ENCODE data around the gene PDGFD.

The PDGFD gene

DNA sequence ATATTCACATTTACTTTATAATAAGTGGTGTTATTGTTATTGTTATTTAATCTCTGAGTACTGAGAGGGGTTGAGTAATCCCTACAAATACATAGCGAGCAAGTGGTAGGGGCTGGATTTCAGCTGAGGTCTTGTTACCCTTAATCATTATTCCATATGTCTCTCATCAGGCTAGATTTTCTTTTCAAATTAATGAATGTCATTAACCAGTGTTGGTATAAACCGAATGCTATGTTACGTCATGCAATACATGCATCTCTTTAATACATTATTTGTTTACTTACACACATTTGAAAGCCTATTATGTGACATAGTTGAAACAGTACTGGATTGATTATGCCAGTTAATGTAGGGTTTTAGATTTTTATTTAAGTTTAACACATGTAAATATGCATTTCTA is 18.9 kb downstream of the PDGFD start:
- DNase-seq (ENCODE audit: low spot score) = no peak

DNA sequence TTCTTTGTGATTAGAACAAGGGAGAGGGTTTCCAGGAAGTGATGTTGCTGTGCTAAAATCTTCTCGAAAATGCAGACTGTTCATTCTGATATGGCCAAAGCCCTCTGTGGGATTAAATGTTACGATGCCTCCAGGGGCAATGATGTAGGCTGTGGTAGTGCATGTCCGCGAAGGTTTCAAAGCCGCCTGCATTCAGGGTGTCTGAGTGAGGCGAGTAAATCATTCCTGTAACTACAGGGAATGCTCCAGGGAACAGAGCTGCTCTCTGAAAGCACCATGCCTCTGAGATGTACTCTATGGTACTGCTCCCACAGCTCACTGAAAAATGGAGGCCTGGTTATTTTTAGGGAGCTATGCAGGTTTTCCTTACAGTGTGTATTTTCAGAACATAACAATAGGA is 21.2 kb downstream of the PDGFD start:
- DNase-seq (ENCODE audit: low spot score) = no peak

DNA sequence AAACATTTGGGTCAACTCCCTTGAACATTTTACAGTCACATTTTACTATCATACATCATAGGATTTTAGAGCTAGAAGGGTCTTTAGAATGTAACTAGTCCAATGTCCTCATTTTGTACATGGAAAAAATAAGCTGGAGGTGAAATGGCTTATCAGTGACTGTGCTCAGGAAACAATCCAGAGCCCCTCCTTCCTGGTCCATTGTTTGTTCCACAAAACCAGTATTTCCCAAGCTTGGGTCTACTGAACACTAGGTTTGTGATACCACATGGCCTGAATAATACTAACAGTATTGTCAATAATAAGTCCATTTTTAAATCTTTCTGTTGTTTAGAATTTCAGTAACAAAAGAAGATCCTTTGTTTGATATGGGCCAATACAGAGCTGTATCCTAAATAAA is 27.1 kb downstream of the PDGFD start:
- no peak for DNase-seq (ENCODE audit: low spot score)

DNA sequence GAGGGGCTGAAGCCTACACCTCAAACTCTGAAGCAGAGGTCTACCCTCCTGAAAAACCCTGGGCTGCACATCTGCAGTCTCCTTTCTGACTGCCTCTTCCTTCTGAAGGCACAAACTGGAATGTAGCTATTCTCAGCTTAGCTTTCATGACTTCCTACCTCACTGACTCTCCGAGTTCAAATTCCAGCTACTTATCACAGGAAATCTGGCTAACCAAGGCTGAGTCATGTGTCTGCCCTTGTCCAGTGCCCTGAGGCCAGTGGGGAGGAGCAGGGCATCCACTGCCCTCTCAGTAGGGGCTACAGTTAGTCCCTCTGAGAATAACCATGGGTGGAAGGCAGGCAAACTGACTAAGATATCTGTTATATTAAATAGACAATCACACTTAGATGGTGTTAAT is 29.2 kb downstream of the PDGFD start:
- no peak for DNase-seq (ENCODE audit: low spot score)

DNA sequence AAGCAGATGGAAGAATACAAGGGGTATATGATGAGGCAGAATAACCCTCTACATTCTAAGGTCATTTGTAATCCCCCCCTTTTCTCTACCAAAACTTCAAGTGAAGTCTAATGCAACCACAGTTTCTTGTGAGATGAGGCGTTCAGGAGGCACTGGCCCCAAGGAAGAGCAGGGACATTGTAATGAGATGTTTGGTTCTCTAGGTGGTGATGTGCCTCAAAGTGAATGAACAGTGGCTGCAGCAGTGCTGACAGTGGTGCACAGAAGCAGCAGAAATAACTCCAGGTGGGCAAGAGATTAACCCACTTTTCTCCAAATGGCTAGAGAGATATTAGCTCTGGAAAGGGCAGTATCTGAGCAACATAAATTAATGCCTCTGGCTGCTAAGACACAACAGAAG is 33.8 kb downstream of the PDGFD start:
- no peak for DNase-seq (ENCODE audit: low spot score)

DNA sequence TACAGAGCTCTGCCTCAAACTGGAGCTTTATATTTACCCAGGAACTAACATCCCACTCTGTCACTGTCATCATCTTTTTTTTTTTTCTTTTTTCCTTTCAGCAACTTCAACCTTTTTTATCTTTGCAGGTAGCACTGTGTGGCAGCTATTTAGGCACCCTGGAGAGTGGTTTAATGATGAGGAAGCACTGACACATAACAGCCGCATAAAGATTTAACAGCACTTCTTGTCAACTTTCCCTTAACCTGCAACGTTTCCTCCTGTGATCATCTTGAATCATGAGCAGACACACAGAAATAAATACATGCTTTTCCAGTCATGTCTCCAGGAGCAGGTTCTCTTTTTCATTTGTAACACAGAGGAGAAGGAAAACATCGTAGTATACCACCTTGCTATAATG is 34.8 kb downstream of the PDGFD start:
- no peak for DNase-seq (ENCODE audit: low spot score)

DNA sequence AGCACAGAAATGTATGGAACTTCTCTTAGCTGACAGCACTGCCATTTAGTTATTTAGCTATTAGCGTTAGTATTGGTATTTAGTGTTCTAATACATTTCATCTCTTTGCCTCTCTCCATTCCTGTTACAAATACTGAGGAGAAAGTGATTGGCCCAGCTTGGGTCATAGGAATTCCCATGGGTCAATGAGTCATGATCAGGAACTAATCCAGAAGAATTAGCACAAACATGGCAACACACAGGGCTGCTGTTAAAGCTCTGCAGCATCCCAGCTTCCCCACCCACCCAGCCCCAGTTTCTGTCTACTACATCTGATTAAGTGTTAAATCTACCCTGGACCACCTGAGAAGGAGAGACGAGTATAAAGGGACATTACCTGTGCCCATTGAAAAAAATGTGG is 36.1 kb downstream of the PDGFD start:
- no peak for DNase-seq (ENCODE audit: low spot score)

DNA sequence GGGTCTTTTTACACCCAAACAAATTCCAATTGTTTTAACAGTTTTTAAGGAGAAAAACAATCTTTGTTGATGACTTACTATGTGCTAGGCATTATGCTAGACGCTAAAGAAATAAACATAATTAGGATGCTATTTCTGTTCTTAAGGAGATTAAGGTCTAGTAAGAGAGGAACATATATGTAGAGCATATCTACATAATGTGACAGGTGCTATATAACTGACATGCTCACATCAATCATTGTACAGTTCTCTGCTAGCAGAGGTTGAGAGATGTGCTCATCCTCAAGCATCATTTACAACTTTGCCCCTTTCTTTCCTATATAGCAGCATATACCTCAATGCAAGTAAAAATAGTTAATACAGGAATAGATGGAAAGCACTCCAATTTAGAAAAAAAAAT is 37.5 kb downstream of the PDGFD start:
- DNase-seq (ENCODE audit: low spot score) = no peak

DNA sequence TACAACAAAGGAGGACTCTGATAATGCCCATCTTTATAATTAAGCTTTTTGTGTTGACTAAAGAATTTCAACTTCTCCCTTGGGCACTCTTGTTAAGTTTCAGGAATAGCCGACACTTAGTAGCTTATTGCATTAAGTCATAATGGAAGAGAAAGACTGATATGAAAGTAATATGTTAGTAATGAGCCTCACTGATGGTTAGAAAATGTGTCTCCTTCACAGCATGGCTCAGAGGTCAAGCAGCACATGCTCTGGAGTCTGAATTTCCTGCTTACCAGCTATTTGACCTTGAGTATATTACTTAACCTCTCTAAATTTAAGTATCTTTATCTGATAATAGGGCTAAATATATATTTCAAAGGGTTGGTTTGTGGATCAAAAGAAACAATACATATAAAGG is 39.0 kb downstream of the PDGFD start:
- no peak for DNase-seq (ENCODE audit: low spot score)

DNA sequence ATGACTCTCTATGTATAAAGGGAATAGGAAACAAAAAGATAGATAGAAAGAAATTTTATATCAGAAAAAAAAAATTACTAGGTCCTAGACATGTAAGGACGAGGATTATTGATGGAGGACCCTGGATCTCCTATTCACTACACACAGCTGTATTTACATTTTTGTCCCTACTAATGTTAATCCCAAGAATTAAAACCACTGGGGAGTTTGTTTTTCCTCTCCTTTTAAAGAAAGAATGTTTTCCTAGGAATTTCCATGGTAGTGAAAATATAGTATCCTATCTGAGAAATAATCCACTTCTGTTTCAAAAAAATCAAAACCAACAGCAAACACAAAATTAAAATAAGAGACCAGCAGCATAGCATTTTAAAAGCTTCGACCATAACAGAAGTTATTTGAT is 41.1 kb downstream of the PDGFD start:
- DNase-seq (ENCODE audit: low spot score) = no peak

DNA sequence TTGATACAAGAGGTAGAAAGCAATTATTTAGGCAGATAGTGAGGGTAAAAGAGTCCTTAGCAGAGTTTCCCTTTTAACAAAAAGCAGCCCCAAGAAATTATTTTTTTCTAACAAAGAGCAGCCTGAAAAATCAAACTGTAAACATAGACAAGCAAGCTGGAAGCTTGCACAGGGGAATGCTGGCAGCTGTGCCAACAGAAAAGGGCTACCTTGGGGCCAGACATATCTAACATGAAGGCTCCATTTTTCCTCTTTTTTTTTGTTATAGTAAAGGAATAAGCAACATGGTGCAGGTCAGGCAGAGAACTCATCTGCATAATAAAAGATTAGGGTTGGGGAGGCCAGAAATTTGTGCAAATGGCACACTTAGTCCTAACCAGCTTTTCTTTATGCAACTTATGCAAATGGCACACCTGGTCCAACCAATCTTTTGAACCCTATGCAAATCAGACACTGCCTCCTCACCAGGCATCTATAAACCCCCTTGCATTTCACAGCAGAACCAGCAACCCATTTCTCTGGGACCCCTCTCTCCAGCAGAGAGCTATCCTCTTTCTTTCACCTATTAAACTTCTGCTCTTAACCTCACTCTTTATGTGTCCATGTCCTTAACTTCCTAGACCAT is 41.8 kb downstream of the PDGFD start:
- DNase-seq (ENCODE audit: low spot score) = no peak

DNA sequence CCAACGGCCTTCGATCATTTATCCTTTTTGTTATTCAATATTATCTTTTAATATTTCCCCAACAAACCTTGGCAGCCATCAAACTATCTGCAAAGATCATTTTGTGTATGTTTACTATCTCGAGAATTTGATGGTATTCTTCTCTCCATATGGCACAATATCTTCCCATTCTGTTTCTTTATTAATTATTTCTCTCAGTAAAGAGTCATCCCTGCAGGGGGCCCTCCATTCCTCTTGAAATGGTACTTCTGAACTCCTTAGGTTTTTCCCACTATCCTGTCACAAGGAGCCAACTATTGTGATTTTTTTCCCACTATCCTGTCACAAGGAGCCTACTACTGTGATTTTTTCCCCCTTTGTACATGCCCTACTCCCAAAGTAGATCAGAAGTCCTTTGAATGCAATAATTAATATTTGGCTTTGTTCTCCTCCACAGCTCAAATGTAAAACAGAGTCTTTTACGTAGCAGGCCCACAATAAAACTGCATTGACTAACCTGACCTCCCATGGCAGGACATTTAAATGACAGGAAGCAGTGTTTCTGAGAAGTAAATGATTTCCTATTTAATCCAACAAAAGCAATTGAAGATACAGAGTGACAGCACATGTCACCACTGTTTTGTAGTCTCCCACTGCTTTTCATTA is 43.3 kb downstream of the PDGFD start:
- no peak for DNase-seq (ENCODE audit: low spot score)

DNA sequence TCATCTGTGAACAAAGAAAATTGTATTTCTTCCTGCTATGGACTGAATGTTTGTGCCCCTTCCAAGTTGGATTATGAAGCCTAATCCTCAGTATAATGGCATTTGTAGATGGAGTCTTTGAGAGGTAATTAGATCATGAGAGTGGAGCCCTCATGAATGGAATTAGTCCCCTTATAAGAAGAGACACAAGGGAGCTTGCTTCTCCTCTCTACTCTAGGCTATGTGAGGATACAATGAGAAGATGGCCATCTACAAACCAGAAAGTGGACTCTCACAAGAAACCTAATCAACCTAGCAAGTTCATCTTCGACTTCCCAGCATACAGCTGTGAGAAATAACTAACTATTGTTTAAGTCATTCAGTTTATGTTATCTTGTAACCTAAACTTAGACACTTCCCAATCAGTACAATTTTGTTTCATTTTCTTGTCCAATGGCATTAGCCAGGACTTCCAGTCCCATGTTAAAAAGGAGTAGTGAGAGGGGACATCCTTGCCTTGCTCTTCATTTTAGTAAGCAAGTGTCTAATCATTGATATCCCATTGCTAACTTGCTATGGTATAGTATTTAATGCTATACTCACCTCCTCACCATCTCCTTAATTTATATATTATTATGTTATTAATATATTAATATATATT is 45.7 kb downstream of the PDGFD start:
- DNase-seq (ENCODE audit: low spot score) = no peak

DNA sequence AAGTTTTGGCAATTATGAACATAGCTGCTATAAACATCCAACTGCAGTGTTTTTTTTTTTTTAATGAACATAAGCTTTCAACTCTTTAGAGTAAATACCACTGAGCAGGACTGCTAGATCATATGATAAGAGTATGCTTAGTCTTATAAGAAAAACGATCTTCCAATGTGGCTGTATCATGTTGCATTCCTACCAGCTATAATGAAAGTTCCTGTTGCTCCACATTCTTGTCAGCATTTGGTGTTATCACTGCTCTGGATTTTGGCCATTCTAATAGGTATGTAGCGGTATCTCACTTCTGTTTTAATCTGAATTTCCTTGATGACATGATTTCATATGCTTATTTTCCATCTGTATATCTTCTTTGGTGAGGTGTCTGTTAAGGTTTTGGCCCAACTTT is 50.4 kb downstream of the PDGFD start:
- no peak for DNase-seq (ENCODE audit: low spot score)

DNA sequence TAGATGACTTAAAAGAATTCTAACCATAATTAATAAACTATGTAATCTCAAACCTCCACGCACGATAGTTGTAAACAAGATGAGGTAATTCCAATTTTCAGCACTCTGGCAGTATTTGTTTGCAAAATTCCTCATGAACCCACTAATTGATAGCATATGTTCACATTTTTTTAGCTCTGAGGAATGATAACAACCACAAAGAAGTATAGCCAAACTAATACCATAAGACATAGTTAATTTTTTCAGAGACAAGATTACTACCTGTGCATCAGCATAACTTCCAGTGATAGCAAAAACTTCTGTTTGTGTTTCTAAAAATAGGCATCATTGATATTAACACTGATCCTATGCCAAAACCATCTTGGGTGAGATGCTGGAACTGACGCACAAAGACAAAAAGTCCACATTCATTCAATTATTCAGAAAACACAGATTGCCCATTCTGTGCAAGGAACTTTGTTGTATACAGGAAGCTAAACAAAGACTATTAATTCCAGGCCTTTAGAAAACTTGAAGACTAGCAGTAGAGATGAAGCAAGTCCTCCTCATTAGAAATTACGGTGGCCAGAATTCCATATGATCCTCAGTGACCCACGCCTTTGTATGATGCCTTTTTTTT is 57.7 kb downstream of the PDGFD start:
- DNase-seq (ENCODE audit: low spot score) = no peak

DNA sequence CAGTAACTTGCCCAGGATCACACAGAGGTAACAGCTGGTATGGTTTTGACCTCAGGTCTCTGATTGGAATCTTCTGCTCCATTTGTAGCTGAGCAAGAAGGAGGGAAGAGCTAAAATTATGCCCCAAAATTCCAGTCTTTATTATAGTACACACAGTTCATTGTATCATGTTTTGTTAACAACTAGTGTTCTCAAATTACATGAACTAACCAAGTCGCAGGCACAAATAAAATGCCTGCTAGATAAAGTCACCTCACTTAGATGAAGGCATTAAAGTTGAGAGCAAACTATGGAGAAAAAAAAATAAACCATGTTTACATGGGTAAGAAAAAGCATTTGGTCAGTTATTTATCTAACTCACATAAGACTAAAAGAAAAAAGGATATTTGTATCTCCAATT is 58.8 kb downstream of the PDGFD start:
- no peak for DNase-seq (ENCODE audit: low spot score)

DNA sequence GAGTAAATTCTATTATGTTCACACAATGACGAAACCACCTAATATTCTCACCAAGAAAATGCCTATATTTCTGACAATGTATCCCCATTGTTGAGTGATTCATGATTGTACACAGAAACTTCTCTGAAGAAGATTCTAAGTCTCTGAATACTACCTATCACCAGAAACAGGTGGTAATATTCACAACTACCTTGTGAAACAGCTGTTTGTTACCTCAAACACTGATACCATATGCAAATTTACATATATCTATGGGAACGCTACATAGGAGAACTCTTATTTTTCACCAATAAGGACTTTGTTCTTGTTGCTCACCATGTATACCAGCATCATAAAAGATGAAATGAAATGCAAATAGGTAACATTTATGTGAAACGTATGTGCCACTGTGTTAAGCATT is 59.3 kb downstream of the PDGFD start:
- DNase-seq (ENCODE audit: low spot score) = no peak

DNA sequence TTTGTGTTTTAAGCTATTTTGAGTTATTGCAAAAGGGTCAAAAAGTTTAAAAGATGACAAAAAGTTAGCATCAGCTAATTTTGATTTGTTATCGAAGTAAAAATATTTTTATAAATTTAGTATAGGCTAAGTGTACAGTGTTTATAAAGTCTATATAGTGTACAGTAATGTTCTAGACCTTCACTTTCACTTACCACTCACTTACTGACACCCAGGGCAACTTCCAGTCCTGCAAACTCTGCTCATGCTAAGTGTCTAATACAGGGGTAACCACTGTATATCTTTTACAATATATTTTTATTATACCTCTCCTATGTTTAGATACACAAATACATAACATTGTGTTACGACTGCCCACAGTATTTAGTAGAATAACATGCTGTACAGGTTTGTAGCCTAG is 59.7 kb downstream of the PDGFD start:
- DNase-seq (ENCODE audit: low spot score) = no peak

DNA sequence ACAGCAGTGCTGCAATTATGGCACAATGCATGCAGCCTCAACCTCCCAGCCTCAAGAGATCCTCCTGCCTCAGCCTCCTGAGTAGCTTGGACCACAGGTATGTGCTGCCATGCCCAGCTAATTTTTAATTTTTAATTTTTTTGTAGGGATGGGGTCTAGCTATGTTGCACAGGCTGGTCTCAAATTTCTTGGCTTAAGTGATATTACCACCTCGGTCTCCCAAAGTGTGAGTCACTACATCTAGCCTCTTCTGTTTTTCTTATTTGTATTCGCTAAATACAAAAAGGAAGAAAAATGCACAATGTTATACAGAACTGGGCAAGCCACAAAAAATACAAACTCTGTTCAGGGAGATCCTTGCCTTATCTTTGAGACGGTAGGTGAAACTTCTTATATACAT is 65.4 kb downstream of the PDGFD start:
- DNase-seq (ENCODE audit: low spot score) = no peak

DNA sequence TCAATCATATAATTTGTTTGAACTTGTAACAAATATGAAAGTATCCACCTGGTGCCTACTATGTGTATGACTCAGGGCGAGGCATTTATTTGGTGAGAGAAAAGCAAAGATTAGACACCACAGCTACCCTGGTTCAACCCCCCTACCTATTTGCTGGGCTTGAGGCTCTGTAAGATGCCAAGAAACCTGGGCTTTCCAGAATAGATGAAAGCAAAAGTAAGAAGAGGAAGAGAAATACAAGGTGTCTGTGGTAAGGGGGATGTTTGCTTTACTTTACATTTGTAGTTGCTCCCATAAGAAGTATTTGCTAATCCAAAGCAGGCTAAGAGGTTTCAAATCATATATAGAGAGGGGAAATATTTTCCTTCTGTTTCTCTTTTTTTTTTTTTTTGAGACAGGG is 65.8 kb downstream of the PDGFD start:
- DNase-seq (ENCODE audit: low spot score) = no peak

DNA sequence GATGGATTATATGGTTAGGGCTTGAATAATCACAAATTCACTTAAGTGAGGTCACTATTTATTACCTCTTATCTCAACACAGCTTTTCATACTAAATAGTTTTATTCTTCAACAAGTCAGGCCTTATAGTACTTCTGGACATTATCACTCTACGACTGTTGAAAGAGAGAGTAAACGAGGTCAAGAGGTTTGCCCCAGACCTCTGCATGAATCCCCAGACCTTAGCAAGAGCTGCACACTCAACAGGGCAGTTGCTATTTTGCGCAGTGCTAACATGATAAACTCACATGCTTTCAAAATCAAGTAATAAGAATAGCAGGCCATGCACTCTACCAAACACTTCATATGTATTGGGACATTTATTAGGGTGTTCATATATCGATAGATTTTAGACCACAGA is 67.0 kb downstream of the PDGFD start:
- DNase-seq (ENCODE audit: low spot score) = no peak

DNA sequence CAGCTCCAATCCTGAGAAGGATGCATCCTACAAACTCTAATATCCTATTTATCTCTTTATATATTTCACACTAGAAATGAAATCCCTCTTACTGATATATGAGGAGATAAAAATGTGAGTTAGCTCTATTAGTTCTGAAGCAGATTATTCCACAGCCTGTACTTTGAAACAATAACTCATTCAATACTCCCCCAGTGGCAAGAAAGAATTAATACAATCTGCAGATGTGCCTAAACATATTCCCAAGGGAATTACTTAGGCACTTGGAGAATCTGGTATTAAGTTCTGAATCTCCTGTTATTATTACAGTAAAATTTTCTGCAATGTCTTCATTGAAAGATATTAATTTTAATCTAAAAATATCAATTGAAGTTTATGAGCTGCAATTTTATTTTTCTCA is 68.2 kb downstream of the PDGFD start:
- DNase-seq (ENCODE audit: low spot score) = no peak

DNA sequence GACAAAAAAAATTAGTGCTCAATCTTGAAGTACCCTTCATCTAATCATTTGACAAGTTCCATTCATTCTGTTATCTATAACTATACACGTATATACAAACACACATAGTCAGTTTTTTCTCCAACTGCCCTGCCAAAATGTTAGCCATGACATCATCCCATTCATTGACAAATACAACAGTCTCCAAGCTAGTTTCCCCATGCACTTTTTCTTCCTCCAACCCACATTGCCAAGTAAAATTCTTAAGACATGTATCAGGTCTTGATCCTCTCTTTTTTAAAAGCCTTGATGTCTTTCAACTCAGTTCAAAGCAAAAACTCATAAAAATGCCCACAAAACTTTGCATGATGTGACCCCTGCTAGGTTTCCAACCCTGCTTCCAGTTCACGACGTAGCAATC is 69.4 kb downstream of the PDGFD start:
- no peak for DNase-seq (ENCODE audit: low spot score)

Measured in Ammon's horn (tissue), 1 donor.